Neuronal stem cell (in vitro differentiated cells): ENCODE results near the gene KIAA0825.
"Not testable (repeated sequence)": the region's sequence is repeated elsewhere in the genome, so short reads cannot be mapped to it uniquely, and the experiment has no call there.

Experiments used
- DNase-seq: peaks from one replicate; pipeline ENCODE4 v3.0.0-alpha.2; 2013; ENCODE audit warnings: low spot score
- H2AFZ ChIP-seq: one replicate; pipeline ENCODE4 v1.6.1; 2013; ENCODE audit warnings: mild to moderate bottlenecking, low read length, inconsistent platforms
- H2AK5ac ChIP-seq: 2 replicates; pipeline ENCODE4 v1.6.1; 2013; ENCODE audit warnings: low read depth, mild to moderate bottlenecking, inconsistent platforms, low read length, moderate library complexity, mixed read lengths
- H2BK120ac ChIP-seq: 2 replicates; pipeline ENCODE4 v1.6.1; 2013; ENCODE audit warnings: low read depth, mild to moderate bottlenecking, inconsistent platforms, low read length, moderate library complexity, mixed read lengths
- H2BK12ac ChIP-seq: one replicate; pipeline ENCODE4 v1.6.1; 2013; ENCODE audit warnings: low read length, inconsistent platforms
- H2BK15ac ChIP-seq: 2 replicates; pipeline ENCODE4 v1.6.1; 2013; ENCODE audit warnings: mild to moderate bottlenecking, low read length, inconsistent platforms, mixed read lengths
- H2BK5ac ChIP-seq: one replicate; pipeline ENCODE4 v1.6.1; 2013; ENCODE audit warnings: inconsistent platforms, mild to moderate bottlenecking, low read length, moderate library complexity
- H3K14ac ChIP-seq: one replicate; pipeline ENCODE4 v1.6.1; 2013; ENCODE audit warnings: low read length, inconsistent platforms
- H3K18ac ChIP-seq: 2 replicates; pipeline ENCODE4 v1.6.1; 2013; ENCODE audit warnings: low read length, inconsistent platforms
- H3K23ac ChIP-seq: 2 replicates; pipeline ENCODE4 v1.6.1; 2013; ENCODE audit warnings: low read depth, mild to moderate bottlenecking, mixed read lengths, low read length, inconsistent platforms; ENCODE audit not compliant: poor library complexity
- H3K27ac ChIP-seq: replicated peaks from 3 replicates; pipeline ENCODE4 v1.5.1; 2013; ENCODE audit warnings: low read length, inconsistent platforms
- H3K27me3 ChIP-seq, 3 experiments: 2 replicates each; pipeline ENCODE4 v1.6.1; 2013; ENCODE audit warnings: low read length in 3 of 3, mild to moderate bottlenecking in 2 of 3, inconsistent platforms in 1 of 3, low read depth in 1 of 3, mixed read lengths in 1 of 3, moderate library complexity in 1 of 3; ENCODE audit not compliant: control insufficient read depth in 3 of 3, insufficient read depth in 3 of 3
- H3K36me3 ChIP-seq, 2 donors: replicated peaks in 1 of 2; 2 replicates each; pipeline ENCODE4 v1.6.1; 2013; ENCODE audit warnings: low read length in 2 of 2; ENCODE audit not compliant: control insufficient read depth in 2 of 2, insufficient read depth in 2 of 2
- H3K4ac ChIP-seq: 2 replicates; pipeline ENCODE4 v1.6.1; 2013; ENCODE audit warnings: inconsistent platforms, mild to moderate bottlenecking, low read length, moderate library complexity
- H3K4me1 ChIP-seq, 2 donors: 1 replicate in 1 of 2; 2 replicates in 1 of 2; pipeline ENCODE4 v1.6.1; 2013; ENCODE audit warnings: low read length in 2 of 2, low read depth in 1 of 2; ENCODE audit not compliant: control insufficient read depth in 2 of 2, insufficient read depth in 1 of 2
- H3K4me2 ChIP-seq: one replicate; pipeline ENCODE4 v1.6.1; 2013; ENCODE audit warnings: mild to moderate bottlenecking, low read length, inconsistent platforms; ENCODE audit not compliant: insufficient read depth, poor library complexity, severe bottlenecking
- H3K4me3 ChIP-seq, 2 donors: 2 replicates each; pipeline ENCODE4 v1.5.1; 2013; ENCODE audit warnings: low read length in 2 of 2, mild to moderate bottlenecking in 2 of 2, inconsistent platforms in 1 of 2, moderate library complexity in 1 of 2
- H3K79me1 ChIP-seq: one replicate; pipeline ENCODE4 v1.6.1; 2013; ENCODE audit warnings: low read depth, mild to moderate bottlenecking, inconsistent platforms, low read length, moderate library complexity
- H3K9ac ChIP-seq: one replicate; pipeline ENCODE4 v1.6.1; 2013; ENCODE audit warnings: mild to moderate bottlenecking, low read depth, low read length, inconsistent platforms; ENCODE audit not compliant: poor library complexity
- H3K9me3 ChIP-seq, 2 donors: replicated peaks in 1 of 2; 2 replicates each; pipeline versions ENCODE3 to v1.6.1; 2013; ENCODE audit warnings: low read length in 2 of 2, mild to moderate bottlenecking in 2 of 2, inconsistent platforms in 1 of 2, low read depth in 1 of 2, mixed read lengths in 1 of 2, moderate library complexity in 1 of 2; ENCODE audit not compliant: control insufficient read depth in 2 of 2, insufficient read depth in 1 of 2
- H4K8ac ChIP-seq: one replicate; pipeline ENCODE4 v1.6.1; 2013; ENCODE audit warnings: low read depth, mild to moderate bottlenecking, inconsistent platforms, low read length, moderate library complexity
- H4K91ac ChIP-seq: one replicate; pipeline ENCODE4 v1.6.1; 2013; ENCODE audit warnings: low read length, low read depth, mild to moderate bottlenecking, inconsistent platforms; ENCODE audit not compliant: poor library complexity
- WGBS, 2 donors: extraction: QIAGEN DNeasy Blood & Tissue Kit; methylation state at CpG; one replicate each; pipeline ENCODE4 v1.1.7; 2013; ENCODE audit warnings: missing lambda C conversion rate in 2 of 2, mixed read lengths in 1 of 2; ENCODE audit not compliant: insufficient read length in 2 of 2, insufficient replicate concordance in 1 of 2; ENCODE audit errors: extremely low coverage in 2 of 2; 5-methylcytosine and 5-hydroxymethylcytosine counted together

KIAA0825 gene

DNA sequence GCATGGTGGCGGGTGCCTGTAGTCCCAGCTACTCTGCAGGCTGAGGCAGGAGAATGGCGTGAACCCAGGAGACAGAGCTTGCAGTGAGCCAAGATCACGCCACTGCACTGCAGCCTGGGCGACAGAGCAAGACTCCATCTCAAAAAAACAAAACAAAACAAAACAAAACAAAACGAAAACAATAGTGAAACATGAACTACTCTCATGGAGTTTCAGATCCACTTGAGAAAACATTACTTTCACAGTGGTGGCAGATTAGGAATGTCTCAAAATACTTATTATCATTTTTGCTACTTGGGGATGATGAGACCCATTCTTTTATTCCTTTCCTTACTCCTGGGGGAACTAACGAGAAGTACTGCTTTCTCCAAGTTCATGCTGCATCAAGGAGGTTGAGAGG lies 448.2 kb downstream of the KIAA0825 start:
- not testable (repeated sequence) for H3K27me3 ChIP-seq, H3K36me3 ChIP-seq, H3K9ac ChIP-seq, H3K4me2 ChIP-seq, H3K14ac ChIP-seq, DNase-seq, H3K23ac ChIP-seq, H3K4ac ChIP-seq, H3K79me1 ChIP-seq, H2BK120ac ChIP-seq, H3K27ac ChIP-seq, H2AFZ ChIP-seq, H3K18ac ChIP-seq, H2BK15ac ChIP-seq, H4K91ac ChIP-seq, H2BK5ac ChIP-seq, H3K4me3 ChIP-seq, H4K8ac ChIP-seq, H3K9me3 ChIP-seq, H3K4me1 ChIP-seq, H2AK5ac ChIP-seq, H2BK12ac ChIP-seq
- no CpG with 5 or more reads among the region's 6 CpGs for WGBS, 2 donors

DNA sequence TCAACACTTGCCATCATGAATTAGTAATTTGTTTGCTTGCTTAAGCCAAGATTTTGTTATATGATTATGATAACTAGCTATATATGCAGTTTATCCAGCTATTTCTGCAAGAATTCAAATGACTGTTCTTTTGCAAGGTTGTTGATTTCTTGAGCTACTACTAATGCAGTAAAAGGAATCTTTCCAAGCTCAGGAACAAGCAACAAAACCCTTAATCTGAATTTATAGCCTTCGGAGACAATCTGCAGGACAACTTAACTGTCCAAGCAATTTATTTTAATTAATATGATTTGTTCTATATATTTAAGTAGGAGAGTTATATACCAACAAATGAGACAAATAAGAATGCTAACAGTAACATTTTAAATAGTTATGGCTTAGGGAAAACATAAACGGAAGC lies 450.3 kb downstream of the KIAA0825 start:
- no peak overlapping the region for H3K14ac ChIP-seq
- WGBS, 2 donors, result no CpG with 5 or more reads among the region's 2 CpGs

DNA sequence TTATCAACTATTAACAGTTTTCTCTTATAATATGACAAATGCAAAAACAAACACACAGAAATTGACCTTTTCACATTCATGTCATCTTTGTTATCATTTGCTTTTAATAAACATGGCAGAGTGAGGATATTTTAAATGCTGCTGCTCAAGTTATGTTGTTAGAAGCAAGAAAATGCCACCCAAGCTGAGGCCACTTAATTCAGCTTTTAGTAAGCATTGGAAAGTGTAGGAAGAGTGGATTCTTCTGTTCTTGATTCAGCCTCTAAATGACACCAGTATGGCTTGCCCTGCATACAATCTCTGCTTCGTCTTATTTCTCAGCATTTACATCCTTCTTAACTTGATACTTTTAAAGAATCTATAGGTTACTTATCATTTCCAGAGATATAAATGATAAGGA lies 456.6 kb downstream of the KIAA0825 start:
- H2BK12ac ChIP-seq, result no peak overlapping the region
- no peak overlapping the region for H3K4me3 ChIP-seq
- H3K9ac ChIP-seq, result no peak overlapping the region
- H4K8ac ChIP-seq, result no peak overlapping the region
- H2BK15ac ChIP-seq, result no peak overlapping the region
- H2AFZ ChIP-seq, result no peak overlapping the region
- H3K9me3 ChIP-seq, result no peaks in the 10 kb centered on the region
- no peak overlapping the region for H3K4me2 ChIP-seq
- no peak overlapping the region for H3K14ac ChIP-seq
- H2AK5ac ChIP-seq, result no peak overlapping the region
- no peak overlapping the region for H3K18ac ChIP-seq
- WGBS, 2 donors, result no CpG with 5 or more reads among the region's 1 CpG
- no peak overlapping the region for H2BK120ac ChIP-seq
- H3K4me1 ChIP-seq, result no peaks in the 10 kb centered on the region
- DNase-seq, result no peak
- no peak overlapping the region for H2BK5ac ChIP-seq
- H4K91ac ChIP-seq, result no peak overlapping the region
- H3K27me3 ChIP-seq, result no peaks in the 10 kb centered on the region
- no peaks in the 10 kb centered on the region for H3K79me1 ChIP-seq
- no peaks in the 10 kb centered on the region for H3K36me3 ChIP-seq
- H3K4ac ChIP-seq, result no peak overlapping the region
- H3K23ac ChIP-seq, result no peak overlapping the region
- H3K27ac ChIP-seq, result no peak overlapping the region

More for the DNA sequence above, 450.3 kb downstream of the KIAA0825 start:
- no peaks in the 10 kb centered on the region for H3K36me3 ChIP-seq
- no peak overlapping the region for H3K18ac ChIP-seq
- no peak overlapping the region for H2BK15ac ChIP-seq
- no peak overlapping the region for H4K8ac ChIP-seq
- H3K4ac ChIP-seq, result no peak overlapping the region
- H3K9ac ChIP-seq, result no peak overlapping the region
- no peak overlapping the region for H3K4me2 ChIP-seq
- no peaks in the 10 kb centered on the region for H3K27me3 ChIP-seq
- H2BK5ac ChIP-seq, result no peak overlapping the region
- no peak overlapping the region for H2AFZ ChIP-seq
- no peak overlapping the region for H3K4me3 ChIP-seq
- H3K27ac ChIP-seq, result no peak overlapping the region
- H2BK120ac ChIP-seq, result no peak overlapping the region
- no peak for DNase-seq
- no peak overlapping the region for H3K23ac ChIP-seq
- no peak overlapping the region for H2BK12ac ChIP-seq
- no peak overlapping the region for H2AK5ac ChIP-seq
- H3K79me1 ChIP-seq, result no peaks in the 10 kb centered on the region
- H3K9me3 ChIP-seq, result no peaks in the 10 kb centered on the region
- no peaks in the 10 kb centered on the region for H3K4me1 ChIP-seq
- H4K91ac ChIP-seq, result no peak overlapping the region

GRCh38 chr5:94159144-94159543 lies 459.3 kb downstream of the KIAA0825 start:
- H3K4me2 ChIP-seq, result no peak overlapping the region
- DNase-seq, result no peak
- no CpG with 5 or more reads among the region's 4 CpGs for WGBS, 2 donors

More at GRCh38 chr5:94159144-94159543, 459.3 kb downstream of the KIAA0825 start:
- Histone ChIP-seq H3K27me3 (no peaks in the 10 kb centered on the region), H3K9me3 (no peaks in the 10 kb centered on the region), H3K9ac (no peak overlapping the region), H3K36me3 (no peaks in the 10 kb centered on the region), H2AK5ac (no peak overlapping the region), H3K79me1 (no peaks in the 10 kb centered on the region), H3K4me3 (no peak overlapping the region), H4K8ac (no peak overlapping the region), H4K91ac (no peak overlapping the region), H3K18ac (no peak overlapping the region), H3K23ac (no peak overlapping the region), H3K4ac (no peak overlapping the region), H3K27ac (no peak overlapping the region), H2BK15ac (no peak overlapping the region), H3K14ac (no peak overlapping the region), H3K4me1 (no peaks in the 10 kb centered on the region), H2BK5ac (no peak overlapping the region), H2AFZ (no peak overlapping the region), H2BK12ac (no peak overlapping the region), H2BK120ac (no peak overlapping the region)
